Prostate gland (tissue), 2 donors: ENCODE data around the gene WSB1. TPM values are rescaled to one million over a fixed set of nuclear protein-coding genes. Genes with fewer than 3 reads are reported as not detected.
"Not testable (repeated sequence)": the region's sequence is repeated elsewhere in the genome, so short reads cannot be mapped to it uniquely, and the experiment has no call there.

Source experiments
- DNase-seq: peaks from one replicate; pipeline ENCODE4 v3.0.0-alpha.2; 2019; ENCODE audit warnings: low spot score
- H3K27ac ChIP-seq, 2 donors: fragments of 200-600 bp; sonication (generic); 2 replicates each; pipeline ENCODE4 v1.5.1; 2017 to 2019
- H3K27me3 ChIP-seq: fragments of 200-600 bp; sonication (generic); replicated peaks from 2 replicates; pipeline ENCODE4 v1.5.1; 2019; ENCODE audit not compliant: insufficient read depth
- H3K36me3 ChIP-seq, 2 donors: fragments of 200-600 bp; sonication (generic); 1 replicate in 1 of 2; 2 replicates in 1 of 2; pipeline versions ENCODE4 v1.5.1 to v1.8.1; 2017 to 2019
- H3K4me1 ChIP-seq: fragments of 200-600 bp; sonication (generic); replicated peaks from 2 replicates; pipeline ENCODE4 v1.5.1; 2019
- H3K4me3 ChIP-seq, 2 donors: fragments of 200-600 bp; sonication (generic); 2 replicates each; pipeline ENCODE4 v1.5.1; 2017 to 2019
- H3K9me3 ChIP-seq: fragments of 200-600 bp; sonication (generic); 2 replicates; pipeline ENCODE4 v1.5.1; 2017
- CTCF ChIP-seq, 4 experiments: fragments of 200-600 bp in 2 of 4; fragments of 450-650 bp in 2 of 4; sonication (generic) in 2 of 4; IDR thresholded peaks; 1 replicate in 3 of 4; 2 replicates in 1 of 4; pipeline ENCODE4 v1.5.1; 2016 to 2019; ENCODE audit warnings: antibody characterized with exemption in 4 of 4, mild to moderate bottlenecking in 2 of 4, moderate library complexity in 2 of 4
- POLR2A ChIP-seq: fragments of 450-650 bp; IDR thresholded peaks from one replicate; pipeline ENCODE4 v1.6.1; 2016; ENCODE audit warnings: antibody characterized with exemption, mild to moderate bottlenecking
- POLR2AphosphoS5 ChIP-seq: sonication (generic); formaldehyde crosslinking; IDR thresholded peaks from one replicate; pipeline ENCODE4 v1.6.1; 2017; ENCODE audit warnings: antibody characterized with exemption
- WGBS: methylation state at CpG from one replicate; pipeline ENCODE4 v1.1.5; 2018; 5-methylcytosine and 5-hydroxymethylcytosine counted together
- intact Hi-C: fragments of 100-400 bp; cut with DNase I; formaldehyde crosslinking; loops from one replicate; pipeline ENCODE4 v1.14.2; 2022
- total RNA-seq, 2 donors: library from RNA; depleted of rRNA; stranded (reverse); fragments of >200 nt; gene quantifications; one replicate each; pipeline ENCODE4 v1.1.0, GENCODE V29; 2016

Gene WSB1
- total RNA-seq, 2 donors from 2014 or later: 45.7 to 116 TPM

- Histone ChIP-seq H3K4me1 (peaks cover 10% of the 10 kb centered on the region), H3K4me3 (no peak overlapping the region), H3K27ac (no peak overlapping the region), H3K27me3 (no peaks in the 10 kb centered on the region), H3K36me3 (no peaks in the 10 kb centered on the region), H3K9me3 (no peaks in the 10 kb centered on the region)
- WGBS: 44% methylated on average over 4 of the region's 4 CpGs
- no peak for DNase-seq
- intact Hi-C loops: no loop called here
- TF ChIP-seq POLR2AphosphoS5 (no peak), CTCF (IDR thresholded peaks at IDR 0.05) (no peak), POLR2A (no peak)
Observed at GRCh38 chr17:27327871-27328270, 34.0 kb downstream of the WSB1 start.

- H3K27me3 ChIP-seq, intact Hi-C loops, H3K4me1 ChIP-seq, DNase-seq, H3K9me3 ChIP-seq, H3K36me3 ChIP-seq, H3K27ac ChIP-seq, H3K4me3 ChIP-seq: not testable (repeated sequence)
- WGBS: 84% methylated on average over 9 of the region's 9 CpGs
Observed at GRCh38 chr17:27328686-27329085, 34.8 kb downstream of the WSB1 start.

GRCh38 chr17:27329146-27329805 is 35.4 kb downstream of the WSB1 start:
- no peak for DNase-seq
- Histone ChIP-seq H3K27ac (no peak overlapping the region), H3K4me1 (peaks cover 3% of the 10 kb centered on the region), H3K4me3 (no peak overlapping the region), H3K36me3 (no peaks in the 10 kb centered on the region), H3K9me3 (no peaks in the 10 kb centered on the region), H3K27me3 (no peaks in the 10 kb centered on the region)
- intact Hi-C loops: no loop called here
- TF ChIP-seq POLR2A (no peak), POLR2AphosphoS5 (no peak), CTCF (IDR thresholded peaks at IDR 0.05) (no peak)
- 92% methylated on average over 8 of the region's 8 CpGs for WGBS

GRCh38 chr17:27332047-27332393 is 38.1 kb downstream of the WSB1 start:
- Histone ChIP-seq H3K9me3 (no peaks in the 10 kb centered on the region), H3K4me1 (peaks cover 3% of the 10 kb centered on the region), H3K27me3 (no peaks in the 10 kb centered on the region), H3K27ac (peak overlapping the region; percentile 82 to 86), H3K36me3 (no peaks in the 10 kb centered on the region), H3K4me3 (no peak overlapping the region)
- 82% methylated on average over 3 of the region's 3 CpGs for WGBS
- DNase-seq: no peak
- intact Hi-C loops: loop anchor here (2.0 kb wide), 1 partner anchor 95 kb away; no protein-coding TSS in a partner anchor
- TF ChIP-seq POLR2AphosphoS5 (no peak), CTCF (IDR thresholded peaks at IDR 0.05) (no peak), POLR2A (no peak)

DNA sequence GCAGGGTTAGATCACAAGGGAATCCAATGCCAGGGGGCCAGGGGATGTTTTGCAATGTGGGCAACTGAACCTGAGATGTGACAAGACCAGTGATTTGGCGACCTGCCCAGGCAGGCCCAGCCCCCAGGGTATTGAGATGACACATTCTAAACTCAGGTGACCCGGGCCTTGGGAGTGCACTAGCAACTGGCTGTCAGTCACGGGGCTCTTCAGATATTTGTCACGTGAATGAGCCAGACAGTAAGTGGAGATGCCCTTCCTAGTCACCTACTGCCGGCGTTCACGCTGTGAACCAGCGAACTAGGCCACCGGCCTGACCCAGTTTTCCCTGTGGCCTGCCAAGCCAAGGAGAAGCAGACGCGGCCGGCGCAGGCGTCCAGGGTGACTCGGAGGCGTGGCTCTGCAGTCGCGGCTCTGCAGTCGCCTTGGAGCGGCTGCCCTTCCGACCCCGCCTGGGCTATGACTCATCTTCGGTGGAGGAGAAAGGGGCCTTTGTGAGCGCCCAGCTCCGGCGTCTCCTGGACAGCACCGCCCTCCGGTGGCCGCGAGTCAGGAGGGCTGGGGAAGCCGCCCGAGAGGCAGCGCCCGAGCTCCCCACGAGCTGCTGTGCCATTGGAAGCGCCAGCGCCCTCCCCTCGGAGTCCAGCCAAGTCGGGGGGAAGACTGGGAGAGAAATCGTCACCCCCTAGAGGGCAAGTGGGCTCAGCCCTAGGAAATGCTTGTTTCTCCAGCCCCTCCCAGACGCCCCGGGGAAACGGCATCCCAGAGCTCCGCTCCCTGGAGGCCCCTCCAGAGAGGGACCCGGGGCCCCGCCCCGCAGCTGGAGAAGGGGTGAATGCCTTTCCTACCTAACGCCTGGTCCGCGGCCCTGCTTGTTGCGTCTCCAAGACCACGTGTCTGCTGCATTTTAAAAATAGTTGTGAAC is 38.8 kb downstream of the WSB1 start:
- Histone ChIP-seq H3K4me1 (peaks cover 3% of the 10 kb centered on the region), H3K27ac (peak overlapping the region; percentile 82 to 86), H3K27me3 (no peaks in the 10 kb centered on the region), H3K36me3 (no peaks in the 10 kb centered on the region), H3K9me3 (no peaks in the 10 kb centered on the region), H3K4me3 (peak overlapping the region; percentile 28 to 39)
- under 1% methylated on average over 48 of the region's 52 CpGs for WGBS
- no peak for TF ChIP-seq POLR2A
- TF ChIP-seq POLR2AphosphoS5: peak; percentile 87
- peak; percentile 69 to 97 (median 94) for TF ChIP-seq CTCF (IDR thresholded peaks at IDR 0.05)
- peak; percentile 95 for DNase-seq
- intact Hi-C loops: loop anchor here (1.0 to 2.0 kb wide), 3 partner anchors 38 to 96 kb away; partner anchors contain the start of gene WSB1
